Activated T-helper 1 cell treated with Interleukin-2 at 50 U/mL for 16 hours (primary cell): ENCODE measurements around the gene GJC2.

Experiments
- DNase-seq: peaks from one replicate; pipeline ENCODE4 v3.0.0-alpha.2; 2020; ENCODE audit warnings: low read depth

GJC2 gene

DNA sequence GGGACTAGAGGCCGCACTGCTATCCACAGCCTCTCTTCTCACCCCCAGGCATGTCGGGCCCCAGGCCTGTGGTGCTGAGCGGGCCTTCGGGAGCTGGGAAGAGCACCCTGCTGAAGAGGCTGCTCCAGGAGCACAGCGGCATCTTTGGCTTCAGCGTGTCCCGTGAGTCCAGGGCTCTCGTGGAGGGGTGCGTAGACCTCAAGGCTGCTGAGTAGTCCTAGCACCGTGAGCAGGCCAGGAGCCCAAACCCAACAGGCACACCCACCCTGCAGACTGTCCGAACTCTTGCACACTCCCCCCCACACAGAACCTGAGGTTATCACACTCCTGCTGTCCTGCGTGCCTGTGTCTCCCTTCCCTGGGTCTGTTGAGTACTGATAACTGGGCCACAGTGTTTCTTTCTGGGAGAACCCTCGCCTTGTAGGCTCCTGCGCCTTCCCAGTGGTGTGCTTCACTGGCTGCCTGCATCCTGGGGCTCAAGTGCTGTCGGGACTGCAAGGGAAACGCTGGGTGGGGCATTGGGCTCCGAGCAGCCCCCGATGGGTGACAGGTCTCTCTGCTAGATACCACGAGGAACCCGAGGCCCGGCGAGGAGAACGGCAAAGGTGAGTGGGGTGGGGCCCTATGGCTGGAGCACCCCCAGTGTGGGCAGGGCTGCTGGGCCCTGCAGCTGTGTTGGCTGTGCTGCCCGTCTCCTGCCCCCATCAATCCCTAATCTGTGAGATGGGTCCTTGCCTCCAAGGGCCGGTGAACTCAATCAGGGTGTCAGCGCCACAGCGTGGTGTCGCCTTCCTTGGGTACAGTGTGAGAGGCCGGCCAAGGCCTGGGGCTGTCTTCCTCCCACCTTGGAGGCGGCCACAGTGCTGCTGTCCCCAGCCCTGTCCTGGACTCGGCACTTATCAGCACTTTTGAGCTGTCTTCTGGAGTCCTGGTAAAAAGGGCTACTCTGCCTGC, 4.0 kb upstream of the GJC2 start:
- no peak for DNase-seq

- DNase-seq: no peak
Observed at GRCh38 chr1:228146417-228147150, 3.1 kb upstream of the GJC2 start.

- no peak for DNase-seq
Observed at GRCh38 chr1:228147151-228147693, 2.5 kb upstream of the GJC2 start.

DNA sequence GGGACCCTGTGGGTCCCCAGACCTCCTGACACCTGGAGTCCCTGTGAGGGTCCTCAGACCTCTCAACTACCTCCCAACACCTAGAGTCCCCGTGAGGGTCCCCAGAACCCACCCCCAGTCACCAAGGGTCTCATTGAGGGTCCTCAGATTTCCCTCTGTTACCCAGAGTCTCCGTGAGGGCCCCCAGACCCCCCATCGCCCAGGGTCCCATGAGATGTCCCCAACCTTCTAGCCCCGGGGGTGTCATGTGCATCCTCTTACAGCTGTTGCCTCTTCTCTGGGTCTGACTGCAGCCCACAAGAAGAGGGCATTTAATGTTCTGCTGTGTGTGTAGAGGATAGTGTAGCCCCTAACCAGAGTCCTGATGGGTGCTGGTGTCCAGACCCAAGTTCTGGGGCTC, 2.0 kb upstream of the GJC2 start:
- DNase-seq: no peak

DNA sequence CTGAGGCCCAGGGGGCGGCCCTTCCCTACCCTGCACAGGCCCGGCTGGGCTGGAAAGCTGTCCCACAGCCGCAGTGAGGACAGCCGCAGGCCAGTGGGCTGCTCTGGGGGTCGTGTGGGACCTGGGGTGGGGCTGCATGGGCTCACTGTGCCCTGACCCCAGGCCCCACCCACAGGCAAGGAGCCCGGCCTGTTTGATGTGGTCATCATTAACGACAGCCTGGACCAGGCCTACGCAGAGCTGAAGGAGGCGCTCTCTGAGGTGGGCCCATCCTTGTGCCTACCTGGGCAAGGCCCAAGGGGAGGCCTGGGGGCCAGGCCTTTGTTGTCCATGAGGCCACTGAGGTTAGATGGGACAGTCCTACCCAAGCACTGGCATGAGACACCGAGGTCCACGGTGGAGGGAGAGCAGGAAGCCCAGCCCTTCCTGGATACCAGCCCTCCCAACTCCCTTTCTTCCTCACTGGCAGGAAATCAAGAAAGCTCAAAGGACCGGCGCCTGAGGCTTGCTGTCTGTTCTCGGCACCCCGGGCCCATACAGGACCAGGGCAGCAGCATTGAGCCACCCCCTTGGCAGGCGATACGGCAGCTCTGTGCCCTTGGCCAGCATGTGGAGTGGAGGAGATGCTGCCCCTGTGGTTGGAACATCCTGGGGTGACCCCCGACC, 1.4 kb upstream of the GJC2 start:
- DNase-seq: no peak

GRCh38 chr1:228148935-228149405, 760 bp upstream of the GJC2 start:
- no peak for DNase-seq

GRCh38 chr1:228150120-228150460, 360 bp downstream of the GJC2 start:
- no peak for DNase-seq

- no peak for DNase-seq
Observed at GRCh38 chr1:228150461-228151179, 890 bp downstream of the GJC2 start.

GRCh38 chr1:228151180-228151925, 1.6 kb downstream of the GJC2 start:
- DNase-seq: no peak

- DNase-seq: no peak
Observed at GRCh38 chr1:228152097-228152917, 2.6 kb downstream of the GJC2 start.

DNA sequence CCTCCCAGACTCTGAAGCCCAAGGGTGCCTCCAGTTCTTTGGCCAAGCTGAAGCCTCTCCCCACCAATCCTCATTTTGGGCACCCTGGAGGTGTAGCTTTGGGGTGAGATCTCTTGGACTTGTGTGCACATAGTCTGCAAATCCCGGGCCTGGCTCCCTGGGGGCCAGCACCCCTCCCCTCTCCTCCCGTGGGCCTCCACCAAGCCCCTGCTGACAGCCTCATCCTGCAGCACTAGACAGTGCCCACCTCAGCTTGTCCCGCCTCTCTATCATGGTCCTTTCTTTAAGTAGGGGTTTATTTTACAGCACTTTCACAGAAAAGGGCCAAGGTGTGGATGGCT, 3.2 kb downstream of the GJC2 start:
- no peak for DNase-seq

- DNase-seq: no peak
Observed at GRCh38 chr1:228154021-228154669, 4.4 kb downstream of the GJC2 start.

- DNase-seq: no peak
Observed at GRCh38 chr1:228154670-228155571, 5.2 kb downstream of the GJC2 start.

- no peak for DNase-seq
Observed at GRCh38 chr1:228155596-228156514, 6.1 kb downstream of the GJC2 start.

GRCh38 chr1:228156515-228156881, 6.8 kb downstream of the GJC2 start:
- DNase-seq: no peak

GRCh38 chr1:228156941-228157728, 7.4 kb downstream of the GJC2 start:
- DNase-seq: no peak

GRCh38 chr1:228157729-228158126, 8.0 kb downstream of the GJC2 start:
- DNase-seq: no peak
